ENCODE measurements around the gene MALAT1. TPM values are rescaled to one million over a fixed set of nuclear protein-coding genes. Genes with fewer than 3 reads are reported as not detected.

The MALAT1 gene
- total RNA-seq, 1 experiment from 2014 or later: 6,000 TPM

- CTCF ChIA-PET: interaction anchor here (0.9 to 2.4 kb wide), 5 partner anchors 10 to 24 kb away, joined by 3 to 12 read pairs (median 6); no protein-coding TSS in a partner anchor
- no peaks in the 10 kb centered on the region for H3K36me3 ChIP-seq (ENCODE audit: control insufficient read depth in 1 of 2, insufficient read depth in 2 of 2, low read length in 2 of 2)
- H3K4me1 ChIP-seq (ENCODE audit: control insufficient read depth in 1 of 2, insufficient read depth in 2 of 2, low read length in 2 of 2): peaks cover 93 to 98% of the 10 kb centered on the region in 2 experiments
- H3K4me3 ChIP-seq (replicated peaks in 1 of 2; ENCODE audit: low read depth in 1 of 2, low read length in 2 of 2): peak overlapping the region in 1 of 2 experiments; percentile 43; a peak in 3 of 4 replicates
- peak overlapping the region; percentile 77 for H3K4me2 ChIP-seq (ENCODE audit: low read length)
- intact Hi-C loops (cut with micrococcal nuclease): no loop called here
- DNase-seq (ENCODE audit: low read depth, low spot score) (no peak), ATAC-seq (0 out of 2 replicates have a peak, but pooled peaks have one; percentile 0)
- H3K9me2 ChIP-seq (ENCODE audit: insufficient read depth): no peaks in the 10 kb centered on the region
- peak overlapping the region; percentile 67 for H3K9ac ChIP-seq (ENCODE audit: low read length)
- no peak overlapping the region for H2AFZ ChIP-seq (ENCODE audit: low read depth, low read length, poor library complexity, severe bottlenecking)
- H3K9me3 ChIP-seq (ENCODE audit: control insufficient read depth in 1 of 2, insufficient read depth in 1 of 2, low read depth in 1 of 2, low read length in 2 of 2): no peaks in the 10 kb centered on the region
- H3K79me2 ChIP-seq (ENCODE audit: insufficient read depth, low read length): peaks cover 22% of the 10 kb centered on the region
- H4K20me1 ChIP-seq (ENCODE audit: insufficient read depth): no peaks in the 10 kb centered on the region
- RAD21 ChIA-PET (ENCODE audit: low non-redundant PET in 1 of 2, low total read pairs in 2 of 2, uncharacterized antibody in 2 of 2, unreplicated experiment in 2 of 2): interaction anchor here (1.1 to 1.3 kb wide), 2 partner anchors 70 to 109 kb away, joined by 3 read pairs; partner anchors contain the start of gene NEAT1 (in 1 of the 2)
- TF ChIP-seq ZBTB33 (IDR thresholded peaks at IDR 0.05; ENCODE audit: extremely low read depth, insufficient replicate concordance, low read length): no peak
- TF ChIP-seq SIN3A (IDR thresholded peaks at IDR 0.05; ENCODE audit: low read depth): no peak
- no peak for TF ChIP-seq ZNF274 (IDR thresholded peaks at IDR 0.05; ENCODE audit: low read depth, low read length)
- BruUV-seq (replicated peaks): no TSS peak
- H3K27ac ChIP-seq (ENCODE audit: low read depth, low read length): peak overlapping the region; percentile 98
- POLR2A ChIA-PET: interaction anchor here (12.6 to 26.7 kb wide), 3 partner anchors 10 to 71 kb away, joined by 575 to 1499 read pairs (median 910); partner anchors contain the start of genes MALAT1 and NEAT1
- no peaks in the 10 kb centered on the region for H3K27me3 ChIP-seq (ENCODE audit: insufficient read depth, low read length)
Observed at GRCh38 chr11:65492387-65492636, 6.5 kb upstream of the MALAT1 start.

GRCh38 chr11:65492637-65493366 is 6.0 kb upstream of the MALAT1 start:
- Histone ChIP-seq H3K79me2 (ENCODE audit: insufficient read depth, low read length) (peaks cover 24% of the 10 kb centered on the region), H3K9me3 (ENCODE audit: control insufficient read depth in 1 of 2, insufficient read depth in 1 of 2, low read depth in 1 of 2, low read length in 2 of 2) (no peaks in the 10 kb centered on the region), H3K27me3 (ENCODE audit: insufficient read depth, low read length) (no peaks in the 10 kb centered on the region), H3K4me1 (ENCODE audit: control insufficient read depth in 1 of 2, insufficient read depth in 2 of 2, low read length in 2 of 2) (peaks cover 91 to 96% of the 10 kb centered on the region in 2 experiments), H2AFZ (ENCODE audit: low read depth, low read length, poor library complexity, severe bottlenecking) (no peak overlapping the region), H3K9ac (ENCODE audit: low read length) (peak overlapping the region; percentile 67), H3K27ac (ENCODE audit: low read depth, low read length) (peak overlapping the region; percentile 98), H3K4me2 (ENCODE audit: low read length) (peak overlapping the region; percentile 77), H3K4me3 (replicated peaks in 1 of 2; ENCODE audit: low read depth in 1 of 2, low read length in 2 of 2) (peak overlapping the region; percentile 26 to 43), H4K20me1 (ENCODE audit: insufficient read depth) (no peaks in the 10 kb centered on the region), H3K36me3 (ENCODE audit: control insufficient read depth in 1 of 2, insufficient read depth in 2 of 2, low read length in 2 of 2) (no peaks in the 10 kb centered on the region), H3K9me2 (ENCODE audit: insufficient read depth) (no peaks in the 10 kb centered on the region)
- ChIA-PET CTCF (interaction anchor here (0.9 to 2.4 kb wide), 8 partner anchors 9 to 24 kb away, joined by 3 to 12 read pairs (median 6); no protein-coding TSS in a partner anchor), RAD21 (ENCODE audit: low non-redundant PET in 1 of 2, low total read pairs in 2 of 2, uncharacterized antibody in 2 of 2, unreplicated experiment in 2 of 2) (interaction anchor here (1.1 to 1.4 kb wide), 3 partner anchors 24 to 110 kb away, joined by 3 read pairs; partner anchors contain the start of gene NEAT1 (in 1 of the 2)), POLR2A (interaction anchor here (0.8 to 26.7 kb wide), 4 partner anchors 10 to 110 kb away, joined by 3 to 1499 read pairs (median 742); partner anchors contain the start of genes MALAT1, NEAT1 and SLC25A45)
- intact Hi-C loops (cut with micrococcal nuclease): no loop called here
- no peak for DNase-seq (ENCODE audit: low read depth, low spot score)
- TSS peak; percentile 6 for BruUV-seq (replicated peaks)
- ATAC-seq: peak; percentile 28
- TF ChIP-seq REST (IDR thresholded peaks at IDR 0.05; ENCODE audit: low read depth): no peak
- TF ChIP-seq SRF (IDR thresholded peaks at IDR 0.05; ENCODE audit: low read depth): no peak
- no peak for TF ChIP-seq ELF1 (IDR thresholded peaks at IDR 0.05; ENCODE audit: borderline replicate concordance, low read depth)
- no peak for TF ChIP-seq ZBTB33 (IDR thresholded peaks at IDR 0.05; ENCODE audit: extremely low read depth, insufficient replicate concordance, low read length)
- no peak for TF ChIP-seq CBX3 (IDR thresholded peaks at IDR 0.05; ENCODE audit: low read depth)
- peak; percentile 5 for TF ChIP-seq POLR2A (IDR thresholded peaks at IDR 0.05; ENCODE audit: borderline replicate concordance, extremely low read depth, insufficient read depth, insufficient read length)
- TF ChIP-seq EGR1 (IDR thresholded peaks at IDR 0.05; ENCODE audit: low read depth): no peak

Data from HCT116 (cell line).